Left forelimb (tissue), 1 donor: ENCODE results near the gene SOX1.

Experiments used
- DNase-seq: peaks from one replicate; pipeline ENCODE4 v3.0.0-alpha.2; 2018; ENCODE audit warnings: low spot score

Gene SOX1

GRCh38 chr13:112106478-112107141, 39.7 kb downstream of the SOX1 start:
- no peak for DNase-seq

- DNase-seq: no peak
Observed at GRCh38 chr13:112107289-112107688, 40.3 kb downstream of the SOX1 start.

GRCh38 chr13:112110479-112110878, 43.5 kb downstream of the SOX1 start:
- no peak for DNase-seq

GRCh38 chr13:112111239-112111857, 44.4 kb downstream of the SOX1 start:
- no peak for DNase-seq

- no peak for DNase-seq
Observed at GRCh38 chr13:112112534-112113276, 45.8 kb downstream of the SOX1 start.

- no peak for DNase-seq
Observed at GRCh38 chr13:112113348-112113747, 46.4 kb downstream of the SOX1 start.

GRCh38 chr13:112113851-112114250, 46.9 kb downstream of the SOX1 start:
- DNase-seq: no peak

GRCh38 chr13:112114391-112114790, 47.4 kb downstream of the SOX1 start:
- DNase-seq: no peak

- DNase-seq: no peak
Observed at GRCh38 chr13:112115403-112116091, 48.6 kb downstream of the SOX1 start.

- DNase-seq: no peak
Observed at GRCh38 chr13:112116187-112116950, 49.4 kb downstream of the SOX1 start.

GRCh38 chr13:112117258-112117954, 50.5 kb downstream of the SOX1 start:
- DNase-seq: no peak

GRCh38 chr13:112117955-112118302, 51.0 kb downstream of the SOX1 start:
- no peak for DNase-seq

GRCh38 chr13:112118451-112119064, 51.6 kb downstream of the SOX1 start:
- no peak for DNase-seq

GRCh38 chr13:112119192-112120030, 52.5 kb downstream of the SOX1 start:
- no peak for DNase-seq

GRCh38 chr13:112120031-112120373, 53.1 kb downstream of the SOX1 start:
- no peak for DNase-seq
